GM23338 (cell line): ENCODE measurements around the gene NLRX1. TPM values are rescaled to one million over a fixed set of nuclear protein-coding genes. Genes with fewer than 3 reads are reported as not detected.

ENCODE experiments used
- ATAC-seq: fragments of 200-7000 bp; cut with Tn5 transposase; 3 replicates; pipeline ENCODE4 v1.9.1; 2020
- DNase-seq: peaks from one replicate; pipeline ENCODE4 v3.0.0-alpha.2; 2015; ENCODE audit warnings: low spot score
- H2AFZ ChIP-seq: fragments of 200-600 bp; sonication (generic); 2 replicates; pipeline ENCODE4 v1.8.0; 2016; ENCODE audit warnings: antibody characterized with exemption, mild to moderate bottlenecking, moderate library complexity
- H3F3A ChIP-seq: fragments of 200-600 bp; sonication (generic); replicated peaks from 2 replicates; pipeline ENCODE4 v1.8.0; 2017; ENCODE audit warnings: antibody characterized with exemption, mixed run types, low read depth
- H3K27ac ChIP-seq: fragments of 200-600 bp; sonication (generic); 2 replicates; pipeline ENCODE4 v1.6.1; 2016; ENCODE audit warnings: low read depth
- H3K27me3 ChIP-seq: fragments of 200-600 bp; sonication (generic); 2 replicates; pipeline ENCODE4 v1.8.0; 2016; ENCODE audit warnings: mild to moderate bottlenecking, mixed run types, moderate library complexity; ENCODE audit not compliant: insufficient read depth
- H3K36me3 ChIP-seq: fragments of 200-600 bp; sonication (generic); 2 replicates; pipeline ENCODE4 v1.8.0; 2016; ENCODE audit warnings: mild to moderate bottlenecking; ENCODE audit not compliant: insufficient read depth
- H3K4me1 ChIP-seq: fragments of 200-600 bp; sonication (generic); 2 replicates; pipeline ENCODE4 v1.8.0; 2016; ENCODE audit warnings: mild to moderate bottlenecking, moderate library complexity; ENCODE audit not compliant: insufficient read depth
- H3K4me2 ChIP-seq: fragments of 200-600 bp; sonication (generic); 2 replicates; pipeline ENCODE4 v1.7.1; 2017; ENCODE audit warnings: mixed run types
- H3K4me3 ChIP-seq: fragments of 200-600 bp; sonication (generic); 2 replicates; pipeline ENCODE4 v1.6.1; 2016; ENCODE audit warnings: mixed run types
- H3K79me2 ChIP-seq: fragments of 200-600 bp; sonication (generic); replicated peaks from 2 replicates; pipeline ENCODE4 v1.8.0; 2017; ENCODE audit warnings: mild to moderate bottlenecking; ENCODE audit not compliant: insufficient read depth
- H3K9me2 ChIP-seq: fragments of 200-600 bp; sonication (generic); 2 replicates; pipeline ENCODE4 v1.8.0; 2017; ENCODE audit not compliant: insufficient read depth
- H4K20me1 ChIP-seq: fragments of 200-600 bp; sonication (generic); replicated peaks from 2 replicates; pipeline ENCODE4 v1.8.0; 2017; ENCODE audit warnings: mild to moderate bottlenecking; ENCODE audit not compliant: insufficient read depth
- H3K27ac Mint-ChIP-seq: 2 replicates; pipeline ENCODE4 v1.8.0; 2020; ENCODE audit warnings: inconsistent platforms, mild to moderate bottlenecking, moderate library complexity, mixed read lengths
- H3K27me3 Mint-ChIP-seq: 3 replicates; pipeline ENCODE4 v1.8.0; 2022; ENCODE audit warnings: low read depth, mild to moderate bottlenecking, moderate library complexity, mixed read lengths, inconsistent platforms; ENCODE audit not compliant: insufficient read depth, poor library complexity
- H3K36me3 Mint-ChIP-seq: 3 replicates; pipeline ENCODE4 v1.8.0; 2021; ENCODE audit warnings: low read depth, mild to moderate bottlenecking, inconsistent platforms, moderate library complexity, mixed read lengths
- H3K4me1 Mint-ChIP-seq: 3 replicates; pipeline ENCODE4 v1.8.0; 2020; ENCODE audit warnings: mild to moderate bottlenecking, inconsistent platforms, mixed read lengths
- H3K4me3 Mint-ChIP-seq: 3 replicates; pipeline ENCODE4 v1.8.0; 2021; ENCODE audit warnings: moderate library complexity, mild to moderate bottlenecking, inconsistent platforms, mixed read lengths
- H3K9me3 Mint-ChIP-seq: 3 replicates; pipeline ENCODE4 v1.8.0; 2020; ENCODE audit warnings: moderate library complexity, mild to moderate bottlenecking, inconsistent platforms, mixed read lengths
- CREB1 ChIP-seq: fragments of 250-450 bp; sonication (Bioruptor Pico); IDR thresholded peaks from 2 replicates; pipeline ENCODE4 v1.5.0; 2020; ENCODE audit warnings: low read depth, mild to moderate bottlenecking, moderate library complexity
- EZH2phosphoT487 ChIP-seq: fragments of 200-600 bp; sonication (generic); IDR thresholded peaks from one replicate; pipeline ENCODE4 v1.8.1; 2018; ENCODE audit warnings: antibody characterized with exemption; ENCODE audit not compliant: unreplicated experiment
- JUNB ChIP-seq: IDR thresholded peaks from one replicate; pipeline ENCODE4 v1.6.1; 2016; ENCODE audit warnings: antibody characterized with exemption; ENCODE audit not compliant: unreplicated experiment
- NANOG ChIP-seq: IDR thresholded peaks from 2 replicates; pipeline ENCODE4 v1.6.1; 2016; ENCODE audit warnings: antibody characterized with exemption, borderline replicate concordance
- POLR2AphosphoS5 ChIP-seq: IDR thresholded peaks from 2 replicates; pipeline ENCODE4 v1.6.1; 2016; ENCODE audit warnings: antibody characterized with exemption, low read depth
- REST ChIP-seq: IDR thresholded peaks from one replicate; pipeline ENCODE4 v1.6.1; 2018; ENCODE audit warnings: antibody characterized with exemption; ENCODE audit not compliant: unreplicated experiment
- STAT1 ChIP-seq: IDR thresholded peaks from one replicate; pipeline ENCODE4 v1.6.1; 2016; ENCODE audit warnings: antibody characterized with exemption; ENCODE audit not compliant: unreplicated experiment
- ZNF114 ChIP-seq: fragments of 250-450 bp; sonication (Bioruptor Pico); IDR thresholded peaks from 2 replicates; pipeline ENCODE4 v1.5.0; 2020; ENCODE audit warnings: mild to moderate bottlenecking, moderate library complexity
- ZNF331 ChIP-seq: fragments of 250-450 bp; sonication (Bioruptor Pico); IDR thresholded peaks from 2 replicates; pipeline ENCODE4 v1.5.0; 2020; ENCODE audit warnings: low read depth, mild to moderate bottlenecking, moderate library complexity
- polyA plus RNA-seq: library from polyadenylated mRNA; unstranded; fragments of >200 nt; fragmentation: Nextera tagmentation; extraction: Ambion mirVana; gene quantifications from 2 replicates; pipeline ENCODE4 v1.2.1, GENCODE V29; 2016
- total RNA-seq: library from RNA; depleted of rRNA; stranded (reverse); fragments of >200 nt; shearing (Covaris generic); gene quantifications from 2 replicates; pipeline ENCODE4 v1.2.3, GENCODE V29; 2014
- TF ChIP-seq, protein P1 (sequence below): fragments of 250-450 bp; sonication (Bioruptor Pico); IDR thresholded peaks from 2 replicates; pipeline ENCODE4 v1.5.0; 2020; ENCODE audit warnings: mild to moderate bottlenecking, moderate library complexity
- TF ChIP-seq, protein P2 (sequence below): IDR thresholded peaks from 2 replicates; pipeline ENCODE4 v1.6.1; 2016; ENCODE audit warnings: antibody characterized with exemption

NLRX1 gene
- total and polyA plus RNA-seq, 2 experiments from 2014 or later: 2.8 to 13.8 TPM

DNA sequence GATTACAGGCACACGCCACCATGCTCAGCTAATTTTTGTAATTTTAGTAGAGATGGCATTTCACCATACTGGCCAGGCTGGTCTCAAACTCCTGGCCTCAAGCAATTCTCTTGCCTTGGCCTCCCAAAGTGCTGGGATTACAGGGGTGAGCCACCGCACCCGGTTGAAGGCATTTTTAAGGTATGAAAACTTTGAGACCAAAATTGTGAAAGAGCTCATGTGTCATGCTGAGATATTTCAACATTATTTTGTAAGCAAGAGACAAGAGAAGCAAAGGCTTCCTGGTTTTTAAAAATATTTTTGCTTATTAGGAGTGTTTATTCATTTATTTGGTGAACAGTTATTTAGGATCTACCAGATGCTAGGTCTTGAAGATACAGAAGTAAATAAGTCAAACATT, 23.6 kb downstream of the NLRX1 start:
- Histone ChIP-seq H3K36me3 (no peaks in the 10 kb centered on the region), H3K9me2 (no peaks in the 10 kb centered on the region), H3K27me3 (no peaks in the 10 kb centered on the region), H3K4me1 (0 out of 2 replicates have a peak, but pooled peaks cover 3% of the 10 kb centered on the region), H2AFZ (no peak overlapping the region), H3K79me2 (no peaks in the 10 kb centered on the region), H3K4me3 (no peak overlapping the region), H4K20me1 (no peaks in the 10 kb centered on the region), H3K4me2 (no peak overlapping the region), H3F3A (no peaks in the 10 kb centered on the region), H3K27ac (no peak overlapping the region)
- no peak for DNase-seq
- Mint-ChIP-seq H3K27me3 (peaks cover 8% of the 10 kb centered on the region), H3K36me3 (no peaks in the 10 kb centered on the region), H3K27ac (no peak overlapping the region), H3K4me3 (no peak overlapping the region), H3K9me3 (no peaks in the 10 kb centered on the region), H3K4me1 (peaks cover 17% of the 10 kb centered on the region)
- ATAC-seq: no peak
- TF ChIP-seq JUNB: no peak

DNA sequence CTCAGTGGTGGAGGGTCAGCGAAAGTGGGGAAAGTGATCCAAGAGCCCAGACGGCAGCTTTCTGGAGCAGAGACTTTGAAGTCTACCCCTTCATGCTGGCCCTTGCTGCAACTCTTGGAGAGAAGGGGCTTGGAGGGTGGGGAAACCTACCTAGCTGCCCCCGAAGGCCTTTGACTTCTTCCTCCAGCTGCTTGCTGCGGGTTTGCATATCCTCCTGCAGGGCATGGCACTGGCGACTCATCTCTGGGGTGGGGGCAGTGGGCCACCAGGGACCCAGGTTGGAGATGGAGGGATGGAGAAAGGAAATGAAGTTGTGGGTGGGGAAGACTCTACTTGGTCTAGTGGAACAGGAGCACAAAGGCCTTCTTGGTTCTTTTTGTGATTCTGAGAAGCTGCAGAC, 24.5 kb downstream of the NLRX1 start:
- H3K36me3 ChIP-seq: no peaks in the 10 kb centered on the region
- no peak overlapping the region for H3K27ac ChIP-seq
- H3K4me1 ChIP-seq: 0 out of 2 replicates have a peak, but pooled peaks cover 3% of the 10 kb centered on the region
- H3K79me2 ChIP-seq: no peaks in the 10 kb centered on the region
- no peak overlapping the region for H3K4me2 ChIP-seq
- H3K27me3 Mint-ChIP-seq: peaks cover 8% of the 10 kb centered on the region
- H4K20me1 ChIP-seq: no peaks in the 10 kb centered on the region
- H2AFZ ChIP-seq: no peak overlapping the region
- H3K4me1 Mint-ChIP-seq: peaks cover 19% of the 10 kb centered on the region
- H3K4me3 ChIP-seq: no peak overlapping the region
- no peaks in the 10 kb centered on the region for H3K9me2 ChIP-seq
- no peaks in the 10 kb centered on the region for H3F3A ChIP-seq
- ATAC-seq (no peak), DNase-seq (no peak)
- H3K4me3 Mint-ChIP-seq: no peak overlapping the region
- H3K27me3 ChIP-seq: no peaks in the 10 kb centered on the region
- no peak overlapping the region for H3K27ac Mint-ChIP-seq
- no peaks in the 10 kb centered on the region for H3K9me3 Mint-ChIP-seq
- no peaks in the 10 kb centered on the region for H3K36me3 Mint-ChIP-seq
- TF ChIP-seq, protein P1, sequence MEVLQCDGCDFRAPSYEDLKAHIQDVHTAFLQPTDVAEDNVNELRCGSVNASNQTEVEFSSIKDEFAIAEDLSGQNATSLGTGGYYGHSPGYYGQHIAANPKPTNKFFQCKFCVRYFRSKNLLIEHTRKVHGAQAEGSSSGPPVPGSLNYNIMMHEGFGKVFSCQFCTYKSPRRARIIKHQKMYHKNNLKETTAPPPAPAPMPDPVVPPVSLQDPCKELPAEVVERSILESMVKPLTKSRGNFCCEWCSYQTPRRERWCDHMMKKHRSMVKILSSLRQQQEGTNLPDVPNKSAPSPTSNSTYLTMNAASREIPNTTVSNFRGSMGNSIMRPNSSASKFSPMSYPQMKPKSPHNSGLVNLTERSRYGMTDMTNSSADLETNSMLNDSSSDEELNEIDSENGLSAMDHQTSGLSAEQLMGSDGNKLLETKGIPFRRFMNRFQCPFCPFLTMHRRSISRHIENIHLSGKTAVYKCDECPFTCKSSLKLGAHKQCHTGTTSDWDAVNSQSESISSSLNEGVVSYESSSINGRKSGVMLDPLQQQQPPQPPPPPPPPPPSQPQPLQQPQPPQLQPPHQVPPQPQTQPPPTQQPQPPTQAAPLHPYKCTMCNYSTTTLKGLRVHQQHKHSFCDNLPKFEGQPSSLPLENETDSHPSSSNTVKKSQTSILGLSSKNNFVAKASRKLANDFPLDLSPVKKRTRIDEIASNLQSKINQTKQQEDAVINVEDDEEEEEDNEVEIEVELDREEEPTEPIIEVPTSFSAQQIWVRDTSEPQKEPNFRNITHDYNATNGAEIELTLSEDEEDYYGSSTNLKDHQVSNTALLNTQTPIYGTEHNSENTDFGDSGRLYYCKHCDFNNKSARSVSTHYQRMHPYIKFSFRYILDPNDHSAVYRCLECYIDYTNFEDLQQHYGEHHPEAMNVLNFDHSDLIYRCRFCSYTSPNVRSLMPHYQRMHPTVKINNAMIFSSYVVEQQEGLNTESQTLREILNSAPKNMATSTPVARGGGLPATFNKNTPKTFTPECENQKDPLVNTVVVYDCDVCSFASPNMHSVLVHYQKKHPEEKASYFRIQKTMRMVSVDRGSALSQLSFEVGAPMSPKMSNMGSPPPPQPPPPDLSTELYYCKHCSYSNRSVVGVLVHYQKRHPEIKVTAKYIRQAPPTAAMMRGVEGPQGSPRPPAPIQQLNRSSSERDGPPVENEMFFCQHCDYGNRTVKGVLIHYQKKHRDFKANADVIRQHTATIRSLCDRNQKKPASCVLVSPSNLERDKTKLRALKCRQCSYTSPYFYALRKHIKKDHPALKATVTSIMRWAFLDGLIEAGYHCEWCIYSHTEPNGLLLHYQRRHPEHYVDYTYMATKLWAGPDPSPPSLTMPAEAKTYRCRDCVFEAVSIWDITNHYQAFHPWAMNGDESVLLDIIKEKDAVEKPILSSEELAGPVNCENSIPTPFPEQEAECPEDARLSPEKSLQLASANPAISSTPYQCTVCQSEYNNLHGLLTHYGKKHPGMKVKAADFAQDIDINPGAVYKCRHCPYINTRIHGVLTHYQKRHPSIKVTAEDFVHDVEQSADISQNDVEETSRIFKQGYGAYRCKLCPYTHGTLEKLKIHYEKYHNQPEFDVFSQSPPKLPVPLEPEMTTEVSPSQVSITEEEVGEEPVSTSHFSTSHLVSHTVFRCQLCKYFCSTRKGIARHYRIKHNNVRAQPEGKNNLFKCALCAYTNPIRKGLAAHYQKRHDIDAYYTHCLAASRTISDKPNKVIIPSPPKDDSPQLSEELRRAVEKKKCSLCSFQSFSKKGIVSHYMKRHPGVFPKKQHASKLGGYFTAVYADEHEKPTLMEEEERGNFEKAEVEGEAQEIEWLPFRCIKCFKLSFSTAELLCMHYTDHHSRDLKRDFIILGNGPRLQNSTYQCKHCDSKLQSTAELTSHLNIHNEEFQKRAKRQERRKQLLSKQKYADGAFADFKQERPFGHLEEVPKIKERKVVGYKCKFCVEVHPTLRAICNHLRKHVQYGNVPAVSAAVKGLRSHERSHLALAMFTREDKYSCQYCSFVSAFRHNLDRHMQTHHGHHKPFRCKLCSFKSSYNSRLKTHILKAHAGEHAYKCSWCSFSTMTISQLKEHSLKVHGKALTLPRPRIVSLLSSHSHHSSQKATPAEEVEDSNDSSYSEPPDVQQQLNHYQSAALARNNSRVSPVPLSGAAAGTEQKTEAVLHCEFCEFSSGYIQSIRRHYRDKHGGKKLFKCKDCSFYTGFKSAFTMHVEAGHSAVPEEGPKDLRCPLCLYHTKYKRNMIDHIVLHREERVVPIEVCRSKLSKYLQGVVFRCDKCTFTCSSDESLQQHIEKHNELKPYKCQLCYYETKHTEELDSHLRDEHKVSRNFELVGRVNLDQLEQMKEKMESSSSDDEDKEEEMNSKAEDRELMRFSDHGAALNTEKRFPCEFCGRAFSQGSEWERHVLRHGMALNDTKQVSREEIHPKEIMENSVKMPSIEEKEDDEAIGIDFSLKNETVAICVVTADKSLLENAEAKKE (CRISPR knock-in tag): no peak
- TF ChIP-seq EZH2phosphoT487: no peak
- TF ChIP-seq STAT1: no peak
- TF ChIP-seq ZNF331 (CRISPR knock-in tag): no peak
- no peak for TF ChIP-seq JUNB
- TF ChIP-seq ZNF114 (CRISPR knock-in tag): no peak
- TF ChIP-seq POLR2AphosphoS5: no peak
- no peak for TF ChIP-seq NANOG
- TF ChIP-seq CREB1 (CRISPR knock-in tag): no peak
- TF ChIP-seq, protein P2, sequence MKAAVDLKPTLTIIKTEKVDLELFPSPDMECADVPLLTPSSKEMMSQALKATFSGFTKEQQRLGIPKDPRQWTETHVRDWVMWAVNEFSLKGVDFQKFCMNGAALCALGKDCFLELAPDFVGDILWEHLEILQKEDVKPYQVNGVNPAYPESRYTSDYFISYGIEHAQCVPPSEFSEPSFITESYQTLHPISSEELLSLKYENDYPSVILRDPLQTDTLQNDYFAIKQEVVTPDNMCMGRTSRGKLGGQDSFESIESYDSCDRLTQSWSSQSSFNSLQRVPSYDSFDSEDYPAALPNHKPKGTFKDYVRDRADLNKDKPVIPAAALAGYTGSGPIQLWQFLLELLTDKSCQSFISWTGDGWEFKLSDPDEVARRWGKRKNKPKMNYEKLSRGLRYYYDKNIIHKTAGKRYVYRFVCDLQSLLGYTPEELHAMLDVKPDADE: no peak
- no peak for TF ChIP-seq REST
